HUES64 (cell line): ENCODE data around the gene MAST3.

Source experiments
- H3K27ac ChIP-seq: 2 replicates; pipeline ENCODE4 v1.7.0; 2013; ENCODE audit warnings: low read depth, low read length, inconsistent platforms
- H3K27me3 ChIP-seq: 2 replicates; pipeline ENCODE4 v1.6.1; 2013; ENCODE audit warnings: mild to moderate bottlenecking, low read length; ENCODE audit not compliant: insufficient read depth
- H3K36me3 ChIP-seq: 2 replicates; pipeline ENCODE4 v1.6.1; 2013; ENCODE audit warnings: mild to moderate bottlenecking, low read length; ENCODE audit not compliant: insufficient read depth
- H3K4me1 ChIP-seq: 2 replicates; pipeline ENCODE4 v1.6.1; 2013; ENCODE audit warnings: mild to moderate bottlenecking, low read length, moderate library complexity; ENCODE audit not compliant: insufficient read depth
- H3K4me3 ChIP-seq: 2 replicates; pipeline ENCODE4 v1.5.1; 2013; ENCODE audit warnings: mild to moderate bottlenecking, low read length, moderate library complexity
- H3K9ac ChIP-seq: 2 replicates; pipeline ENCODE4 v1.6.1; 2013; ENCODE audit warnings: mild to moderate bottlenecking, low read depth, low read length
- H3K9me3 ChIP-seq: 2 replicates; pipeline ENCODE4 v1.6.1; 2013; ENCODE audit warnings: low read depth, low read length; ENCODE audit not compliant: insufficient read depth
- WGBS: fragments of 150-250, 120-280 bp; methylation state at CpG from one replicate; pipeline ENCODE4 v1.1.7; 2013; ENCODE audit warnings: missing lambda C conversion rate; 5-methylcytosine and 5-hydroxymethylcytosine counted together

The MAST3 gene

DNA sequence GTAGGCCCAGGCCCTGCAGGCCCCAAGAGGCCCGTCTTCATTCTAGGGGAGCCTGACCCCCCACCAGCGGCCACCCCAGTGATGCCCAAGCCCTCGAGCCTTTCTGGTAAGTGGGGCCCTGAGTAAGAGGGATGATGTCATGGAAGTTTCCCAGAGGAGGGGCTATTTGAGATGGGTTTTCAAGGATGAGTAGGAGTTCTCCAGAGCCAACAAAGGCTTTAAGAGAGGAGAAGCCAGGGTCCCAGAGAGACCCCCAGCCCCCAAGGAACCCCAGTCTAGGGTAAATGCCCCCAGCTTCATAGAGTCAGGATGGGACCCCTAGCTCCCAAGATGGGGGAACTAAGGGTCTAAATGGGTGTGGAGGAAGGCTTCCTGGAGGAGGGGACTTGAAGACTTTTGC, 46.3 kb downstream of the MAST3 start:
- 95% methylated on average over 3 of the region's 3 CpGs for WGBS
- Histone ChIP-seq H3K9ac (no peak overlapping the region), H3K9me3 (no peaks in the 10 kb centered on the region), H3K4me3 (no peak overlapping the region), H3K36me3 (peaks cover 43% of the 10 kb centered on the region), H3K27me3 (no peaks in the 10 kb centered on the region), H3K27ac (no peak overlapping the region), H3K4me1 (no peaks in the 10 kb centered on the region)

DNA sequence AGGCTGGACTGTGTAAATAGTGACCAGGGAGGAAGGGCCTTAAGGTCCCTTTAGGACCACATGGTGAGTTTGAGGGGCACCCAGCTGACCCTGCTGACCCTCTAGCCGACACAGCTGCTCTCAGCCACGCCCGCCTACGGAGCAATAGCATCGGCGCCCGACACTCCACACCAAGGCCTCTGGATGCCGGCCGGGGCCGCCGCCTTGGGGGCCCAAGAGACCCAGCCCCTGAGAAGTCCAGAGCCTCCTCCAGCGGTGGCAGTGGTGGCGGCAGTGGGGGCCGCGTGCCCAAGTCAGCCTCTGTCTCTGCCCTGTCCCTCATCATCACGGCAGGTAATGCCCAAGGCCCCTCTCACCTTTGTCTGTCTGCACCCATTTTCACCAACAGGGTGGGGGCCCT, 46.8 kb downstream of the MAST3 start:
- 95% methylated on average over 16 of the region's 16 CpGs for WGBS

DNA sequence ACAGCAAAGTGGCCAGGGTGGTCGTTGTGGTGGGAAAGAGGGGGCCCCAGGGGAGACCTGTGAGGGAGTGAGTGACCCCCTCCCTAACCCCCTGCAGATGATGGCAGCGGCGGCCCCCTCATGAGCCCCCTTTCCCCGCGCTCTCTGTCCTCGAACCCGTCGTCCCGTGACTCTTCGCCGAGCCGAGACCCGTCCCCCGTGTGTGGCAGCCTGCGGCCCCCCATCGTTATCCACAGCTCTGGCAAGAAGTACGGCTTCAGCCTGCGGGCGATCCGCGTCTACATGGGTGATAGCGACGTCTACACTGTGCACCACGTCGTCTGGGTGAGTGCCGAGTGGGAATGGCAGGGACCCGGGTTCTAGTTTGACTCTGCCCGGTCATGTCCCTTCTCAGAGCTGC, 47.3 kb downstream of the MAST3 start:
- peaks cover 41% of the 10 kb centered on the region for H3K36me3 ChIP-seq
- 93% methylated on average over 28 of the region's 28 CpGs for WGBS
- no peak overlapping the region for H3K9ac ChIP-seq

More for the DNA sequence above, 46.8 kb downstream of the MAST3 start:
- H3K9ac ChIP-seq, result no peak overlapping the region
- no peak overlapping the region for H3K27ac ChIP-seq
- H3K4me1 ChIP-seq, result no peaks in the 10 kb centered on the region
- H3K27me3 ChIP-seq, result no peaks in the 10 kb centered on the region
- H3K36me3 ChIP-seq, result peaks cover 41% of the 10 kb centered on the region
- H3K4me3 ChIP-seq, result no peak overlapping the region
- no peaks in the 10 kb centered on the region for H3K9me3 ChIP-seq

DNA sequence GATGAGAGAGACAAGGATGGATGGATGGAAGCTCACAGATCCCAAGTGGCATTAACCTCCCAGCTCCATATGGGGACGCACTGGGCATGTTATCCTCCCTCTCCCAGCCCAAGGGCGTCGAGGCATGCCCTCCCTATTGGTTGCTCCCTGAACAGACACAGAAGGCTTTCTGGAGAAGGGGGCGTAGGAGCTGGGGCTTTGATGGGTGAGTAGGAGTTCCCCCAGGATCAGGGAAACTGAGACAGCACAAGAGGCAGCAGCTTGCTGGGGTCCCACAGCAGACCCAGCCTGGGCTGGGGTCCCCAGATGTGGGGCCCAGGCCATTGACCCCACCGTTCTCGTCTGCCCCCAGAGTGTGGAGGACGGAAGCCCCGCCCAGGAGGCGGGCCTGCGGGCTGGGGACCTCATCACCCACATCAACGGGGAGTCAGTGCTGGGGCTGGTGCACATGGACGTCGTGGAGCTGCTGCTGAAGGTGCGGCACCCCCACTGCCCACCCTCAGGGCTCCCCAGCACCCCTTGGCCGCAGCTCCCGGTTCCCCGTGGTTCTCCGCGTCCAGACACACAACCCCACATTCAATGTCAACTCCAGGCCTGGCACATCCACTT, 47.9 kb downstream of the MAST3 start:
- peaks cover 38% of the 10 kb centered on the region for H3K36me3 ChIP-seq
- H3K4me1 ChIP-seq, result no peaks in the 10 kb centered on the region
- WGBS, result 93% methylated on average over 19 of the region's 19 CpGs
- H3K9me3 ChIP-seq, result no peaks in the 10 kb centered on the region
- H3K27me3 ChIP-seq, result no peaks in the 10 kb centered on the region
- no peak overlapping the region for H3K4me3 ChIP-seq
- no peak overlapping the region for H3K27ac ChIP-seq
- H3K9ac ChIP-seq, result no peak overlapping the region

More for the DNA sequence above, 47.3 kb downstream of the MAST3 start:
- H3K27me3 ChIP-seq, result no peaks in the 10 kb centered on the region
- no peaks in the 10 kb centered on the region for H3K4me1 ChIP-seq
- H3K4me3 ChIP-seq, result no peak overlapping the region
- H3K9me3 ChIP-seq, result no peaks in the 10 kb centered on the region
- no peak overlapping the region for H3K27ac ChIP-seq

DNA sequence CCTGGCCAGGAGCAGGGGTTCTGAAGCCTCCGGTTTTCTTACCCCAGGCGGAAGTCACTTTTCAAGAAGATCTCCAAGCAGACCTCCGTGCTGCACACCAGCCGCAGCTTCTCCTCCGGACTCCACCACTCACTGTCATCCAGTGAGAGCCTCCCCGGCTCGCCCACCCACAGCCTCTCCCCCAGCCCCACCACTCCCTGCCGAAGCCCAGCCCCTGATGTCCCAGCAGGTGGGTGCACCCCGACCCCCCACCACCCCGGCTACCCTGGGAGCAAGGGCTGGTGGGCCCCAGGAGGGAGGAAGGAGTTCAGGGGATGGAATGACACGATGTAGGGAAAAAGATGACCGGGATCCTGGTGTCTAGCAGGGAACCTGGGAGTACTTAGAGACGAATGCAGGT, 49.8 kb downstream of the MAST3 start:
- Histone ChIP-seq H3K27me3 (no peaks in the 10 kb centered on the region), H3K9me3 (no peaks in the 10 kb centered on the region), H3K4me1 (no peaks in the 10 kb centered on the region), H3K27ac (no peak overlapping the region), H3K36me3 (peaks cover 29% of the 10 kb centered on the region), H3K4me3 (no peak overlapping the region), H3K9ac (no peak overlapping the region)
- WGBS, result 94% methylated on average over 13 of the region's 13 CpGs

DNA sequence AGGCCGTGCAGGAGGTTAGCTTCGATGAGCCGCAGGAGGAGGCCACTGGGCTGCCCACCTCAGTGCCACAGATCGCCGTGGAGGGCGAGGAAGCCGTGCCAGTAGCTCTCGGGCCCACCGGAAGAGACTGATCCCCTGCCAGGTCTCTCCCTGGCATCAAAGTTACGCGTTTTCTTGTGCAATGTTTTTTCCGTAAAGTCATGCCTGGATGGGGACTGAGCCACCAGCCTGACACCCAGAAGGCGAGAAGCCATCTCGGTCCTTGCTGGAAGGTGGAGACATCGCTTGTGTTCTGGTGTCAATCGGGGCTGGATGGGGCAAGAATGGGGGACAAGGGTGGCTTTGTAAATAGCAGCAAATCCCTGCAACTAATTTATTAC, 52.0 kb downstream of the MAST3 start:
- H3K9ac ChIP-seq, result no peak overlapping the region
- 91% methylated on average over 16 of the region's 16 CpGs for WGBS
- H3K36me3 ChIP-seq, result peaks cover 12% of the 10 kb centered on the region
- H3K9me3 ChIP-seq, result no peaks in the 10 kb centered on the region
- no peak overlapping the region for H3K27ac ChIP-seq
- peaks cover 6% of the 10 kb centered on the region; the same call in 1 of the 2 replicates for H3K4me1 ChIP-seq
- H3K4me3 ChIP-seq, result no peak overlapping the region
- H3K27me3 ChIP-seq, result no peaks in the 10 kb centered on the region

DNA sequence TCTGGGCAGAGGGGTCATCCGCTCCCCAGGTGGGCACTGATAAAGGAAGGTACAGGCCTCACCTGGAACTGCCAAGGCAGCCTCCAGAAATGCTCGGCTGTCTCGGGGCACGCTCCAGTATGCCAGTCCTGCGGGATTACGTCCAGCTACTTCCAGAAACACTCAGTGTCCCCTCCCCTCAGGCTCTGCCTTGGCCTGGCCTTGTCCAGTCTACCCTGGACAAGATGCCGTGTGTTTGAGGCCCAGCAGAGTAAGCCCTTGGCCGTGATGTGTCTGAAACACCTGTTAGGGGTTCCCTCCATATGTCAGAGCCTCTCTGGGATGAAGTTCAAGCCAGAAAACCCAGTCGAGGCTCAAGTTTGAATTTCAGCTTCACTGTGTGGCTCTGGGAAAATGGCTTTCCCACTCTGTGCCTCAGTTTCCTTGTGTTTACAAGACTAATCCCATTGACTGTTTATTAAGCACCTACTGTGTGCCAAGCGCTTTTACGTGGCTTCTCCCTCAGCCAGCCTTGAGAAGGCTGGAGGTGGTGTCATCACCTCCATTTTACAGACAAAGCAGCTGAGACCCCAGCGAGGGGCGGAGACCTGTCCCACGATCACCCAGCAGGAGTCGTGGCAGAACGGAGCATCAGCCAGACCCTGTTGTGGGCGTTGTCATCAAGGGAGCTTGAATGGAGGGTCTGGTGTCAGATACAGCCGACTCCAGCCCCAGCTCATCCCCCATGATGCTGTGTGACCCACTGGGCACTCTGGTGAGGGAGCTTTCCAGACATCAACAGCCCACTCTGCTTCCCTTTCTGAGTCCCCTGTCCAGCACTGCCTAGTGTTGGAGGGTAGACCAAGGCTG, 53.4 kb downstream of the MAST3 start:
- Histone ChIP-seq H3K4me1 (peaks cover 6% of the 10 kb centered on the region; the same call in 1 of the 2 replicates), H3K27me3 (no peaks in the 10 kb centered on the region), H3K9me3 (no peaks in the 10 kb centered on the region), H3K36me3 (peaks cover 2% of the 10 kb centered on the region; the same call in 1 of the 2 replicates), H3K4me3 (no peak overlapping the region), H3K27ac (no peak overlapping the region), H3K9ac (no peak overlapping the region)
- WGBS, result 89% methylated on average over 18 of the region's 18 CpGs

DNA sequence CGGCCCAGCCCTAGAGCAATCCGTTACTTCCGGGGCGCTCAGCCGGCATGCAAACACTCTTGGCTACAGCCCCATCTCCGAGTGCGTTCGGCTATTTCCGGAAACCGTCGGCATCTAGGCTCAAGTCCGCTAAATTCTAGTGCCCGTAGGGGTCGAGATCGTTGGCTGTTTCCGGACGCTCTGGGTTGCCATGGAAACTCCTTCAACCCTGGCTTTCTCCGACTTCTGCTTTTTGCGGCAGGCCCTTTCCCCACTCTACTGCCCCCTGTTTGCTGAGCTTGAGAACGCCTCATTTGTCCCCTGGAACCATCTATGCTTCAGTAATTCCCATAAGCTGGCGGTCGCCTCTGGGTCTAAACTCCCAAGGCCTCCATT, 54.9 kb downstream of the MAST3 start:
- under 1% methylated on average over 22 of the region's 22 CpGs for WGBS
- Histone ChIP-seq H3K4me3 (peak overlapping the region; percentile 70), H3K9me3 (no peaks in the 10 kb centered on the region), H3K27ac (peak overlapping the region; percentile 96), H3K4me1 (peaks cover 8% of the 10 kb centered on the region), H3K27me3 (no peaks in the 10 kb centered on the region), H3K9ac (peak overlapping the region; percentile 96), H3K36me3 (peaks cover 4% of the 10 kb centered on the region; the same call in 1 of the 2 replicates)

DNA sequence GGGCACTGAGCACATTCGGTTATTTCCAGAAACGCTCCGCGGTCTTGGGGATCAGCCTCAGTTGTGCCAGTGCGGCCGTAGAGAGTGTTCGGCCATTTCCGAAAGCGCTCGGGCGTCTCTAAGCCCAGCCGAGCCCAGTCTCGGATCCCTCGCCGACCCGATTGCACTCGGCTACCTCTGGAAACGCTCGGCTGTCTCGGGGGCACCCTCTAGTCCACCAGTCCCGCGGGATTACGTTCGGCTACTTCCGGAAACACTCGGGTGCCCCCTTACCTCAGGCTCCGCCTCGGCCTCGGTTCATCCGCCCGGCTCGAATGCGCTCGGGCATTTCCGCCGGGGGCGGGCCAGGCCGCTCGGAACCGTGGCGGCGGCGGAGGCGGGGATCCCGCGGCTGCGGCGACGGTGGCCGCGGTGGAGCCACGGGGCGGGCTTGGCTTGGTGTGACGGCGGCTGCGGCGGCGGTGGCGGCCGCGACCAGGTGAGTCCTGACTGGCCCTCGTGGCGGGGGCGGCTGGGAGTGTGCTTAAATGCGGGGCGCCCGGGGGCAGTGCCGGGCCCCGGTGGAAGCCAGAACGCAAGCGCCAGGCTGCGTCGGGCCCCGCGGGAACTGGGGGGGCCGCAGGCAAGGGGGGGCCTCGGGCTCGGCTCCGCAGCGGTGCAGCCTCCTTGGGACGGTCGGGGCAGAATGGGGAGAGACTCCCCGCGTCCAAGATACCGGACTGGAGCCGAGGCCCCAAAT, 55.4 kb downstream of the MAST3 start, which contains the start of gene PIK3R2:
TSS of gene PIK3R2 (plus strand) at position 347 of the 739 bp plus-strand sequence. CDS start 2,717 bp downstream, outside the sequence.
- Histone ChIP-seq H3K36me3 (peaks cover 4% of the 10 kb centered on the region; the same call in 1 of the 2 replicates), H3K4me1 (peaks cover 9% of the 10 kb centered on the region), H3K4me3 (peak within 1 kb of the TSS; percentile 70), H3K27me3 (no peaks in the 10 kb centered on the region), H3K9ac (peak within 1 kb of the TSS; percentile 96), H3K9me3 (no peaks in the 10 kb centered on the region), H3K27ac (peak within 1 kb of the TSS; percentile 96)
- under 1% methylated on average over 86 of the region's 86 CpGs for WGBS

DNA sequence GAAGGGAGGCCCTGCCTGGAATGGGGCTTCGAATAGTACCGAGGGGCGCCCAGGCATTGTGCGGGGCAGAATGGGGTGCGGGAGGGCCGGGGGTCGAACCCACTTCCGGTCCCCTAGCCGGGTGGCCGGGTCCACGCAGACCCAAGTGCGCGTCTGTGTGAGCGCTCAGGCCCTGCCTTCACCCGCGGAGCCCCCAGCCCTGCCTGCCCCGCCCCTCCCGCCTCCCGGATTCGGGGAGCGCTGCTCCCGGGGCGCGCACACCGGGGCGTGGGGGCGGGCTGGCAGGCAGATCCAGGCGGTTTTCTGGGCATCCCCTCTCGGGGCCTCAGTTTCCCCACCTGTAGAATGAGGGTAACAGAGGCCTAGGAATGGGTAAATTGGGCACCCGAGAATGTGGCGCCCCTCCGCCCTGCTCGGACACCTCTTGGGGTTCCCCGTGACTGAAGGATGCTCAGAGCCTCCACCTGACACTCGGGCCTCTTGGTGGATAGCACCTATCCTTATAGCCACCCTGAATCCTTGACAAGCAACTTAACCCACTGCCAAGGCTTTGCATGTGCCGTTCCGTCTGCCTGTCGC, 56.1 kb downstream of the MAST3 start:
- H3K27ac ChIP-seq, result peak overlapping the region; percentile 67; the same call in 1 of the 2 replicates
- peaks cover 9% of the 10 kb centered on the region for H3K4me1 ChIP-seq
- no peaks in the 10 kb centered on the region for H3K27me3 ChIP-seq
- peak overlapping the region; percentile 96 for H3K9ac ChIP-seq
- no peaks in the 10 kb centered on the region for H3K9me3 ChIP-seq
- peak overlapping the region; percentile 70 for H3K4me3 ChIP-seq
- WGBS, result 3% methylated on average over 38 of the region's 38 CpGs
- H3K36me3 ChIP-seq, result peaks cover 8% of the 10 kb centered on the region
